Upper lobe of left lung (tissue), 4 donors: ENCODE measurements around the gene PLXNA2.

Experiments
- CTCF ChIP-seq, 6 experiments: fragments of 450-650 bp in 4 of 6; fragments of 200-600 bp in 2 of 6; sonication (generic) in 2 of 6; IDR thresholded peaks; one replicate each; pipeline ENCODE4 v1.5.1; 2016 to 2019; ENCODE audit warnings: antibody characterized with exemption in 6 of 6
- EP300 ChIP-seq, 4 donors: sonication (generic); formaldehyde crosslinking; IDR thresholded peaks; one replicate each; pipeline ENCODE4 v1.5.1; 2017; ENCODE audit warnings: antibody characterized with exemption in 4 of 4, control low read depth in 2 of 4
- POLR2A ChIP-seq, 4 donors: fragments of 450-650 bp; IDR thresholded peaks; one replicate each; pipeline ENCODE4 v1.5.1; 2016 to 2017; ENCODE audit warnings: antibody characterized with exemption in 4 of 4, mild to moderate bottlenecking in 2 of 4
- POLR2AphosphoS5 ChIP-seq, 2 donors: sonication (generic); formaldehyde crosslinking; IDR thresholded peaks; one replicate each; pipeline ENCODE4 v1.5.1; 2017; ENCODE audit warnings: antibody characterized with exemption in 2 of 2

- TF ChIP-seq CTCF (IDR thresholded peaks at IDR 0.05) (no peak), EP300 (IDR thresholded peaks at IDR 0.05) (no peak), POLR2AphosphoS5 (IDR thresholded peaks at IDR 0.05) (no peak), POLR2A (IDR thresholded peaks at IDR 0.05) (no peak)
Observed at GRCh38 chr1:208085655-208086515, 158.3 kb downstream of the PLXNA2 start.
